SK-N-SH (cell line): ENCODE measurements around the gene CATSPERD. TPM values are rescaled to one million over a fixed set of nuclear protein-coding genes. Genes with fewer than 3 reads are reported as not detected.

Experiments
- CTCF ChIP-seq: fragments of 200-600 bp; sonication (generic); IDR thresholded peaks from 2 replicates; pipeline ENCODE4 v1.6.1; 2017; ENCODE audit warnings: antibody characterized with exemption, mild to moderate bottlenecking, moderate library complexity
- ELF1 ChIP-seq: IDR thresholded peaks from 2 replicates; pipeline ENCODE4 v1.4.0; 2012
- EP300 ChIP-seq, 2 experiments: IDR thresholded peaks; 2 replicates each; pipeline versions ENCODE4 v1.4.0 to v1.6.1; 2012; ENCODE audit warnings: borderline replicate concordance in 1 of 2, low read depth in 1 of 2, low read length in 1 of 2
- FOSL2 ChIP-seq: IDR thresholded peaks from 2 replicates; pipeline ENCODE4 v1.4.0; 2012; ENCODE audit warnings: low read depth, mild to moderate bottlenecking, moderate library complexity, borderline replicate concordance
- FOXM1 ChIP-seq: IDR thresholded peaks from 2 replicates; pipeline ENCODE4 v1.4.0; 2012; ENCODE audit warnings: low read depth, mild to moderate bottlenecking
- GABPA ChIP-seq: IDR thresholded peaks from 2 replicates; pipeline ENCODE4 v1.4.0; 2012; ENCODE audit warnings: low read depth, mild to moderate bottlenecking
- IRF3 ChIP-seq: fragments of 150-350 bp; IDR thresholded peaks from 2 replicates; pipeline ENCODE4 v1.6.1; 2016; ENCODE audit warnings: mild to moderate bottlenecking, low read depth, low read length
- JUND ChIP-seq: IDR thresholded peaks from 2 replicates; pipeline ENCODE4 v1.4.0; 2012
- MAX ChIP-seq: IDR thresholded peaks from 2 replicates; pipeline ENCODE4 v1.4.0; 2012; ENCODE audit warnings: low read depth
- NRF1 ChIP-seq: IDR thresholded peaks from 2 replicates; pipeline ENCODE4 v1.6.1; 2012; ENCODE audit warnings: low read depth, mild to moderate bottlenecking, low read length
- POLR2AphosphoS5 ChIP-seq: IDR thresholded peaks from 2 replicates; pipeline ENCODE4 v1.6.1; 2012; ENCODE audit warnings: low read depth, low read length
- RCOR1 ChIP-seq: fragments of 150-350 bp; IDR thresholded peaks from 2 replicates; pipeline ENCODE4 v1.6.1; 2017; ENCODE audit warnings: antibody characterized with exemption, low read length
- REST ChIP-seq: IDR thresholded peaks from 2 replicates; pipeline ENCODE4 v1.6.1; 2012; ENCODE audit warnings: mild to moderate bottlenecking, low read depth, low read length, moderate library complexity
- TCF12 ChIP-seq: IDR thresholded peaks from 2 replicates; pipeline ENCODE4 v1.4.0; 2012
- USF1 ChIP-seq: IDR thresholded peaks from 2 replicates; pipeline ENCODE4 v1.4.0; 2012; ENCODE audit warnings: low read depth, borderline replicate concordance
- USF2 ChIP-seq: fragments of 150-350 bp; IDR thresholded peaks from 2 replicates; pipeline ENCODE4 v1.6.1; 2017; ENCODE audit warnings: antibody characterized with exemption, low read length, low read depth, borderline replicate concordance
- polyA plus RNA-seq, 3 experiments: library from polyadenylated mRNA; depleted of rRNA; stranded (reverse); fragments of >200 nt; gene quantifications; 2 replicates each; pipeline ENCODE4 v1.2.3, GENCODE V29; 2012

Gene CATSPERD
- polyA plus RNA-seq, 1 of the 3 experiments (the other 2 are of a cell fraction) = not detected

GRCh38 chr19:5826531-5827341 lies 106.3 kb downstream of the CATSPERD start (continued):
- TF ChIP-seq ELF1 (no peak), USF2 (no peak), USF1 (no peak), FOSL2 (no peak), MAX (no peak), IRF3 (no peak), FOXM1 (no peak), TCF12 (no peak), NRF1 (no peak), REST (no peak), CTCF (peak; percentile 36), JUND (no peak), RCOR1 (no peak), GABPA (no peak), POLR2AphosphoS5 (no peak), EP300 (IDR thresholded peaks at IDR 0.05; ENCODE audit: borderline replicate concordance in 1 of 2, low read depth in 1 of 2, low read length in 1 of 2) (no peak)
